GM12878 (cell line): ENCODE measurements around the gene KCNC1. TPM values are rescaled to one million over a fixed set of nuclear protein-coding genes. Genes with fewer than 3 reads are reported as not detected.

Source experiments
- ATAC-seq: fragments of 200-7000 bp; cut with Tn5 transposase; 3 replicates; pipeline ENCODE4 v1.9.1; 2020; ENCODE audit warnings: mild to moderate bottlenecking, moderate library complexity
- BruUV-seq: library from RNA; stranded (reverse); fragments of 400-500 nt; replicated peaks from 2 replicates; lab custom pipeline; 2021; lab: Mats Ljungman, UMichigan
- CTCF ChIA-PET: fragments of 300-600 bp; sonication (Branson Sonifier 250); formaldehyde crosslinking; extraction: SDS; loops from one replicate; lab custom pipeline; 2021; ENCODE audit warnings: inconsistent platforms; lab: Yijun Ruan, JAX
- POLR2A ChIA-PET: fragments of 350-600 bp; formaldehyde crosslinking; extraction: SDS; loops from one replicate; lab custom pipeline; 2021; ENCODE audit warnings: inconsistent platforms; lab: Charles Lee
- RAD21 ChIA-PET: fragments of 300-600 bp; sonication (Branson Sonifier 250); formaldehyde crosslinking; loops from one replicate; lab custom pipeline; 2023; ENCODE audit warnings: antibody characterized with exemption; ENCODE audit not compliant: unreplicated experiment; lab: Charles Lee
- SMC1A ChIA-PET: fragments of 300-600 bp; sonication (Branson Sonifier 250); formaldehyde crosslinking; loops from one replicate; lab custom pipeline; 2023; ENCODE audit not compliant: unreplicated experiment, uncharacterized antibody; lab: Charles Lee
- DNase-seq: peaks from one replicate; pipeline ENCODE4 v3.0.0-alpha.2; 2011; ENCODE audit warnings: low read depth, low spot score
- FAIRE-seq: peaks from 3 replicates; lab custom pipeline; 2011; peaks lifted over from hg19 to GRCh38; lab: Jason Lieb, UNC
- H2AFZ ChIP-seq: 2 replicates; pipeline ENCODE4 v1.6.0; 2011; ENCODE audit warnings: low read depth, low read length, control low read depth; ENCODE audit not compliant: control insufficient read depth
- H3K27ac ChIP-seq: 2 replicates; pipeline ENCODE4 v1.5.1; 2011; ENCODE audit warnings: control low read depth; ENCODE audit not compliant: control insufficient read depth, insufficient read depth
- H3K27me3 ChIP-seq, 2 experiments: replicated peaks in 1 of 2; 2 replicates each; pipeline versions ENCODE4 v1.6.0 to v1.6.1; 2011; ENCODE audit warnings: low read length in 1 of 2; ENCODE audit not compliant: control insufficient read depth in 2 of 2, insufficient read depth in 2 of 2
- H3K36me3 ChIP-seq, 2 experiments: 2 replicates each; pipeline ENCODE4 v1.5.1; 2011; ENCODE audit warnings: low read length in 1 of 2; ENCODE audit not compliant: control insufficient read depth in 2 of 2, insufficient read depth in 2 of 2
- H3K4me1 ChIP-seq: 2 replicates; pipeline ENCODE4 v1.6.1; 2011; ENCODE audit warnings: mild to moderate bottlenecking, low read length, moderate library complexity, mixed read lengths; ENCODE audit not compliant: control insufficient read depth, insufficient read depth
- H3K4me2 ChIP-seq: 2 replicates; pipeline ENCODE4 v1.6.0; 2011; ENCODE audit warnings: control low read depth; ENCODE audit not compliant: control insufficient read depth, insufficient read depth
- H3K4me3 ChIP-seq: fragments of 200-600 bp; sonication (generic); 2 replicates; pipeline ENCODE4 v1.5.1; 2016
- H3K79me2 ChIP-seq: 2 replicates; pipeline ENCODE4 v1.6.0; 2011; ENCODE audit warnings: low read length; ENCODE audit not compliant: control insufficient read depth, insufficient read depth
- H3K9ac ChIP-seq: 2 replicates; pipeline ENCODE4 v1.8.0; 2011; ENCODE audit warnings: low read length, control low read depth, mixed read lengths; ENCODE audit not compliant: control insufficient read depth, insufficient read depth
- H3K9me3 ChIP-seq: replicated peaks from 3 replicates; pipeline ENCODE4 v1.5.1; 2011; ENCODE audit warnings: mild to moderate bottlenecking, low read length; ENCODE audit not compliant: control insufficient read depth, insufficient read depth
- H4K20me1 ChIP-seq: 2 replicates; pipeline ENCODE4 v1.6.0; 2011; ENCODE audit not compliant: control insufficient read depth, insufficient read depth
- BACH1 ChIP-seq: fragments of 450-650 bp; IDR thresholded peaks from 2 replicates; pipeline ENCODE4 v1.6.1; 2017; ENCODE audit warnings: mild to moderate bottlenecking, borderline replicate concordance
- EED ChIP-seq: sonication (generic); IDR thresholded peaks from 2 replicates; pipeline ENCODE4 v1.6.1; 2016; ENCODE audit warnings: antibody characterized with exemption, low read depth
- HDGF ChIP-seq: fragments of 450-650 bp; IDR thresholded peaks from 2 replicates; pipeline ENCODE4 v1.6.1; 2016; ENCODE audit warnings: antibody characterized with exemption
- NR2F1 ChIP-seq: fragments of 450-650 bp; conservative IDR thresholded peaks from 2 replicates; pipeline ENCODE4 v1.6.1; 2017; ENCODE audit warnings: mild to moderate bottlenecking
- SIN3A ChIP-seq: IDR thresholded peaks from 2 replicates; pipeline ENCODE4 v1.6.1; 2012; ENCODE audit warnings: low read depth, low read length, improper control_type of control experiment
- STAT3 ChIP-seq: IDR thresholded peaks from 2 replicates; pipeline ENCODE4 v1.6.1; 2011; ENCODE audit warnings: low read depth, low read length, improper control_type of control experiment
- WGBS: methylation state at CpG from one replicate; pipeline ENCODE4 v1.1.6; 2016; ENCODE audit warnings: low lambda C conversion rate; ENCODE audit not compliant: insufficient replicate concordance, insufficient coverage; ENCODE audit errors: missing lambda C conversion rate; 5-methylcytosine and 5-hydroxymethylcytosine counted together
- in situ Hi-C: fragments of 300-500 bp; cut with MboI; formaldehyde crosslinking; loops from 9 replicates; pipeline ENCODE4 v1.14.3; 2018; ENCODE audit warnings: mixed read lengths
- intact Hi-C: fragments of 100-400 bp; cut with micrococcal nuclease; formaldehyde crosslinking; loops from one replicate; pipeline ENCODE4 v1.14.2; 2022; ENCODE audit not compliant: unreplicated experiment
- polyA plus RNA-seq, 11 experiments: library from polyadenylated mRNA; depleted of rRNA in 4 of 11; unstranded in 6 of 11; stranded (reverse) in 5 of 11; fragments of >200 nt; fragmentation: Nextera tagmentation in 4 of 11; fragmentation: Illumina TruSeq in 1 of 11; extraction: Ambion mirVana in 4 of 11; extraction: Trizol in 1 of 11; gene quantifications; 1 replicate in 1 of 11; 2 replicates in 10 of 11; pipeline versions ENCODE4 v1.2.1 to v1.2.3, GENCODE V29; 2011 to 2016; ENCODE audit warnings: inconsistent platforms in 2 of 11, missing spikeins in 2 of 11, low read depth in 1 of 11
- total RNA-seq, 4 experiments: library from RNA; depleted of rRNA in 3 of 4; stranded (reverse); fragments of >200 nt in 3 of 4; fragmentation: Illumina TruSeq in 1 of 4; extraction: Trizol in 1 of 4; gene quantifications; 2 replicates each; pipeline versions ENCODE4 v1.2.1 to v1.2.3, GENCODE V29; 2013 to 2021
- TF ChIP-seq, protein P1 (sequence below): fragments of 450-650 bp; IDR thresholded peaks from 2 replicates; pipeline ENCODE4 v1.6.1; 2016; ENCODE audit warnings: mild to moderate bottlenecking, moderate library complexity, borderline replicate concordance

The KCNC1 gene
- total and polyA plus RNA-seq, 10 of the 15 experiments (the other 5 are each of a cell fraction or from before 2014, with no cell fraction given), result 0.27 to 0.34 TPM; not detected in 8

- Histone ChIP-seq H4K20me1 (no peaks in the 10 kb centered on the region), H3K9ac (no peak overlapping the region), H3K9me3 (no peaks in the 10 kb centered on the region), H3K27me3 (no peaks in the 10 kb centered on the region), H3K4me2 (no peak overlapping the region), H3K27ac (no peak overlapping the region), H3K4me3 (no peak overlapping the region), H3K4me1 (no peaks in the 10 kb centered on the region), H3K79me2 (no peaks in the 10 kb centered on the region), H2AFZ (no peak overlapping the region), H3K36me3 (no peaks in the 10 kb centered on the region)
- BruUV-seq, result no TSS peak
- intact Hi-C loops (no loop called here), in situ Hi-C loops (no loop called here)
- CTCF ChIA-PET, result no interaction called here
- SMC1A ChIA-PET, result no interaction called here
- RAD21 ChIA-PET, result no interaction called here
- FAIRE-seq, result no peak
- POLR2A ChIA-PET, result no interaction called here
- no peak for TF ChIP-seq STAT3
- no peak for TF ChIP-seq BACH1
- TF ChIP-seq SIN3A, result no peak
- TF ChIP-seq EED, result no peak
- TF ChIP-seq HDGF, result no peak
- TF ChIP-seq NR2F1, result no peak
- TF ChIP-seq, protein P1, sequence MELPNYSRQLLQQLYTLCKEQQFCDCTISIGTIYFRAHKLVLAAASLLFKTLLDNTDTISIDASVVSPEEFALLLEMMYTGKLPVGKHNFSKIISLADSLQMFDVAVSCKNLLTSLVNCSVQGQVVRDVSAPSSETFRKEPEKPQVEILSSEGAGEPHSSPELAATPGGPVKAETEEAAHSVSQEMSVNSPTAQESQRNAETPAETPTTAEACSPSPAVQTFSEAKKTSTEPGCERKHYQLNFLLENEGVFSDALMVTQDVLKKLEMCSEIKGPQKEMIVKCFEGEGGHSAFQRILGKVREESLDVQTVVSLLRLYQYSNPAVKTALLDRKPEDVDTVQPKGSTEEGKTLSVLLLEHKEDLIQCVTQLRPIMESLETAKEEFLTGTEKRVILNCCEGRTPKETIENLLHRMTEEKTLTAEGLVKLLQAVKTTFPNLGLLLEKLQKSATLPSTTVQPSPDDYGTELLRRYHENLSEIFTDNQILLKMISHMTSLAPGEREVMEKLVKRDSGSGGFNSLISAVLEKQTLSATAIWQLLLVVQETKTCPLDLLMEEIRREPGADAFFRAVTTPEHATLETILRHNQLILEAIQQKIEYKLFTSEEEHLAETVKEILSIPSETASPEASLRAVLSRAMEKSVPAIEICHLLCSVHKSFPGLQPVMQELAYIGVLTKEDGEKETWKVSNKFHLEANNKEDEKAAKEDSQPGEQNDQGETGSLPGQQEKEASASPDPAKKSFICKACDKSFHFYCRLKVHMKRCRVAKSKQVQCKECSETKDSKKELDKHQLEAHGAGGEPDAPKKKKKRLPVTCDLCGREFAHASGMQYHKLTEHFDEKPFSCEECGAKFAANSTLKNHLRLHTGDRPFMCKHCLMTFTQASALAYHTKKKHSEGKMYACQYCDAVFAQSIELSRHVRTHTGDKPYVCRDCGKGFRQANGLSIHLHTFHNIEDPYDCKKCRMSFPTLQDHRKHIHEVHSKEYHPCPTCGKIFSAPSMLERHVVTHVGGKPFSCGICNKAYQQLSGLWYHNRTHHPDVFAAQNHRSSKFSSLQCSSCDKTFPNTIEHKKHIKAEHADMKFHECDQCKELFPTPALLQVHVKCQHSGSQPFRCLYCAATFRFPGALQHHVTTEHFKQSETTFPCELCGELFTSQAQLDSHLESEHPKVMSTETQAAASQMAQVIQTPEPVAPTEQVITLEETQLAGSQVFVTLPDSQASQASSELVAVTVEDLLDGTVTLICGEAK, result no peak
- WGBS, result 41% methylated on average over 15 of the region's 15 CpGs
- ATAC-seq, result no peak
- no peak for DNase-seq
Observed at GRCh38 chr11:17776212-17776875, 41.8 kb downstream of the KCNC1 start.
